MCF 10A (cell line): Measurements from ENCODE around the gene C5orf63. TPM values are rescaled to one million over a fixed set of nuclear protein-coding genes. Genes with fewer than 3 reads are reported as not detected.

Source experiments
- BruUV-seq: library from RNA; stranded (reverse); fragments of 400-500 nt; replicated peaks from 2 replicates; lab custom pipeline; 2021; lab: Mats Ljungman, UMichigan
- CTCF ChIA-PET: fragments of 300-600 bp; sonication (Branson Sonifier 250); formaldehyde crosslinking; extraction: SDS; loops from one replicate; lab custom pipeline; 2021; ENCODE audit warnings: antibody characterized with exemption, inconsistent platforms; lab: Yijun Ruan, JAX
- POLR2A ChIA-PET: fragments of 300-600, 350-650 bp; sonication (Branson Sonifier 250); formaldehyde crosslinking; extraction: SDS; loops from one replicate; lab custom pipeline; 2020; ENCODE audit warnings: antibody characterized with exemption, inconsistent platforms; lab: Yijun Ruan, JAX
- DNase-seq: peaks from one replicate; pipeline ENCODE4 v3.0.0-alpha.2; 2018; ENCODE audit not compliant: unreplicated experiment
- H3K27ac Mint-ChIP-seq: one replicate; pipeline ENCODE4 v1.8.0; 2022; ENCODE audit warnings: mild to moderate bottlenecking, low read depth, mixed read lengths; ENCODE audit not compliant: unreplicated experiment
- H3K27me3 Mint-ChIP-seq: one replicate; pipeline ENCODE4 v1.8.0; 2022; ENCODE audit warnings: mixed read lengths; ENCODE audit not compliant: insufficient read depth, unreplicated experiment
- H3K36me3 Mint-ChIP-seq: one replicate; pipeline ENCODE4 v1.8.0; 2022; ENCODE audit warnings: mild to moderate bottlenecking, moderate library complexity, mixed read lengths; ENCODE audit not compliant: insufficient read depth, unreplicated experiment
- H3K4me1 Mint-ChIP-seq: one replicate; pipeline ENCODE4 v1.8.0; 2022; ENCODE audit warnings: mixed read lengths; ENCODE audit not compliant: insufficient read depth, unreplicated experiment
- H3K4me3 Mint-ChIP-seq: one replicate; pipeline ENCODE4 v1.8.0; 2022; ENCODE audit warnings: mild to moderate bottlenecking, moderate library complexity, mixed read lengths; ENCODE audit not compliant: unreplicated experiment
- H3K9me3 Mint-ChIP-seq: one replicate; pipeline ENCODE4 v1.8.0; 2022; ENCODE audit warnings: mixed read lengths; ENCODE audit not compliant: unreplicated experiment
- CTCF ChIP-seq: fragments of 200-600 bp; IDR thresholded peaks from one replicate; pipeline ENCODE4 v1.8.0; 2022; ENCODE audit warnings: antibody characterized with exemption, mild to moderate bottlenecking; ENCODE audit not compliant: unreplicated experiment
- intact Hi-C: fragments of 100-400 bp; cut with micrococcal nuclease; formaldehyde crosslinking; loops from 2 replicates; pipeline ENCODE4 v1.14.1; 2022
- total RNA-seq: library from RNA; stranded (reverse); gene quantifications from 2 replicates; pipeline ENCODE4 v1.2.3, GENCODE V29; 2022

C5orf63 gene
- total RNA-seq, 1 experiment from 2014 or later = 10.8 TPM

DNA sequence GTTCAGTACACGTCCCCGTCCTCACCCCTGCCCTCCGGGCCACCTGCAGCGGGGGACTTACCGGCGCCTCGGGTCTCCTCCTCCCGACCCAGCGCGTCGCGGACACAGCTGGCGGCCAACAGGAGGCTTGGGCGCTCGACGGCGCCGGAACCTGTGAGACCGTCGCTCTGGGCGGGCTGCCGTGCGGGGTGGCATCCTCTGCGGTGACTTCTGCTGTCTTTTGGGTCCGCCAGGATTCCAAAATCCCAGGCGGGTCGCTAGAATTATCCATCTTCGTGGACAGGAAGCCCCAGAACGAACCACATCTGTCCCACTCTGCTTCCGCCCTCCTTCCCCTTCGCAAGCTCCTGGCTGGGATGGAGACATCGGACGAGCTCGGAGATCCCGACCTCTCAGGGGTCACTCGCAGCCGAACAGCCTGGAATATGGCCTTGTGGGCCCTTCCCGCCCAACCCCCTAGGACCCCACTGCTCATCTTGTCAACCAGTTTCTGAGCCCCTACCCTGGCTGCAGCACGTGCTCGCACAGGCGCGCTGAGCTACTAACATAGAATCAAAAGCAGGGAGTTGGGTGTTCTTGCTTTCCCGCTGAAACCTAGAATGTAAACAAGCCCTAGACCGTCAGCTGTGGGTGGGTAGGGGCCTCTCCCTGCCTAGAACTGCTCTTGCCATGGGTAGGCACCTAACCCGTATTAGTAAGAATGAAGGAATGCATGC lies 42.0 kb downstream of the C5orf63 start:
- CTCF ChIA-PET = interaction anchor here (0.6 to 1.7 kb wide), 6 partner anchors 16 to 250 kb away, joined by 3 to 5 read pairs (median 3); no protein-coding TSS in a partner anchor
- no peak for DNase-seq
- TF ChIP-seq CTCF = no peak
- H3K27ac Mint-ChIP-seq = peak overlapping the region; percentile 49
- POLR2A ChIA-PET = interaction anchor here (0.8 to 2.2 kb wide), 13 partner anchors 8 to 281 kb away, joined by 3 to 15 read pairs (median 5); partner anchors contain the start of gene C5orf63
- intact Hi-C loops = loop anchor here (2.0 to 5.0 kb wide), 4 partner anchors 69 to 461 kb away; no protein-coding TSS in a partner anchor
- H3K9me3 Mint-ChIP-seq = no peaks in the 10 kb centered on the region
- peak overlapping the region; percentile 84 for H3K4me3 Mint-ChIP-seq
- TSS peak; percentile 55 for BruUV-seq
- peaks cover 11% of the 10 kb centered on the region for H3K4me1 Mint-ChIP-seq
- H3K27me3 Mint-ChIP-seq = no peaks in the 10 kb centered on the region
- no peaks in the 10 kb centered on the region for H3K36me3 Mint-ChIP-seq

DNA sequence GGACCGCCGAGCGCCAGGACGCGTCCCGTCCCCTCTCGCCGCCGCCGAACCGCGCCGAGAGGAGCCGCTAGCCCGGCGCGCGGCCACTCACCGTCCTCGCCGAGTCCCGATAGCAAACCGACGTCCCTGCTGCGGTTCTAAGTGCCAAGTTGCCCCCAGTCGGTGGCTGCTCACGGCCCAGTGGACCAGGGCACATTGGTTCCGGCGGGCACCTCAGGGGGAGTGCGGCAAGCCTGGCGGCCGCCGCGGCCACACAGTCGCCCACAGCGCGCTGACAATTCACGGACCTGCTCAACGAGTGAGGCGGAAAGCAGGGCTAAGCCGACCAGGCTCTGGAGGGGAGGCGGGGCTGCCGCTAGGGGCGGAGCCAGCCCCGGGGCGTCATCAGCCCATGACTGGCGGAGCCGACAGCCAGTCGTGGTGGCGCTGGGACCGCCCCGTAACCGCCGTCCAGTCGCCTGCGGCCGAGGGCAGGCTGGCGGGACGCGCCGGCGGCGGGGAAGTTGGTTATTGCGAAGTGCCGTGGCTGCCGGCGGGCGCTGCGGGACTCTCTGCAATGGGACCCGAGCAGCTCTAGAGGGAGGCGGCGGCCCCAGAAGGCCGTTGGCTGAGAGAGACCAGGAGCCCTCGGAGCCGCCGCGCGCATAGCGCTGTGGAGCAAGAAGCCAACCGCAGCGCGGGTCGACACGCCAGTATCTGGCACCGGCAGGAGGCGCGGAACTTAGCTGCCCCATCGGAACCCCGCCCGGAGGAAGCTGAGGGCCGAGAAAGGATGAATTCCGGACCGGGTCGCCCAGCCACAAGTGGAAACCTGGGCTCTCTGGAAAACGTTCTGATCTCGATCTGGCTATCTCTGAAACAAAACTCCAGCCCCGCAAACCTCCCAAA lies 42.8 kb downstream of the C5orf63 start, which contains the start of gene MARCHF3:
TSS of gene MARCHF3 (minus strand) at position 300 of the 888 bp plus-strand sequence. CDS start 112,387 bp downstream, outside the sequence.
- Mint-ChIP-seq H3K4me3 (peak within 1 kb of the TSS; percentile 84), H3K27ac (peak within 1 kb of the TSS; percentile 49), H3K36me3 (no peaks in the 10 kb centered on the region), H3K4me1 (peaks cover 15% of the 10 kb centered on the region), H3K9me3 (no peaks in the 10 kb centered on the region), H3K27me3 (no peaks in the 10 kb centered on the region)
- CTCF ChIA-PET = interaction anchor here (0.6 to 1.7 kb wide), 6 partner anchors 16 to 249 kb away, joined by 3 to 5 read pairs (median 3); no protein-coding TSS in a partner anchor
- POLR2A ChIA-PET = interaction anchor here (0.8 to 2.2 kb wide), 16 partner anchors 8 to 282 kb away, joined by 3 to 15 read pairs (median 5); partner anchors contain the start of gene C5orf63
- DNase-seq = peak; percentile 98
- peak; percentile 39 for TF ChIP-seq CTCF
- no TSS peak for BruUV-seq
- intact Hi-C loops = loop anchor here (1.0 to 5.0 kb wide), 6 partner anchors 68 to 462 kb away; no protein-coding TSS in a partner anchor

GRCh38 chr5:127029581-127030258 lies 43.6 kb downstream of the C5orf63 start:
- intact Hi-C loops = loop anchor here (1.0 to 5.0 kb wide), 7 partner anchors 59 to 463 kb away; no protein-coding TSS in a partner anchor
- no peaks in the 10 kb centered on the region for H3K27me3 Mint-ChIP-seq
- peak overlapping the region; percentile 49 for H3K27ac Mint-ChIP-seq

More at GRCh38 chr5:127029581-127030258, 43.6 kb downstream of the C5orf63 start:
- peak; percentile 33 for TF ChIP-seq CTCF
- TSS peak; percentile 43 for BruUV-seq
- DNase-seq = peak; percentile 75
- H3K9me3 Mint-ChIP-seq = no peaks in the 10 kb centered on the region
- POLR2A ChIA-PET = interaction anchor here (0.9 to 2.0 kb wide), 10 partner anchors 11 to 83 kb away, joined by 3 to 8 read pairs (median 4); partner anchors contain the start of gene C5orf63
- H3K4me1 Mint-ChIP-seq = peaks cover 16% of the 10 kb centered on the region
- no peaks in the 10 kb centered on the region for H3K36me3 Mint-ChIP-seq
- CTCF ChIA-PET = interaction anchor here (0.7 to 1.1 kb wide), 10 partner anchors 14 to 203 kb away, joined by 3 to 6 read pairs (median 3); no protein-coding TSS in a partner anchor
- peak overlapping the region; percentile 84 for H3K4me3 Mint-ChIP-seq
